ENCODE results near the gene COPE.
A peak's percentile ranks its signal among the peaks of the same experiment; 100 is the strongest.
"Not testable (repeated sequence)": the region's sequence is repeated elsewhere in the genome, so short reads cannot be mapped to it uniquely, and the experiment has no call there.

COPE gene

GRCh38 chr19:18919086-18919899, at the start of gene COPE, which contains the start of gene DDX49:
TSS of gene COPE (minus strand) at chr19:18919387. CDS start at chr19:18919348, 39 bp downstream.
TSS of gene DDX49 (plus strand) at chr19:18919715. CDS start at chr19:18919742, 27 bp downstream.
- peak; percentile 97 for DNase-seq (ENCODE audit: low read depth)

GRCh38 chr19:18967358-18968146, 48.4 kb upstream of the COPE start:
- DNase-seq (ENCODE audit: low read depth) = no peak

DNA sequence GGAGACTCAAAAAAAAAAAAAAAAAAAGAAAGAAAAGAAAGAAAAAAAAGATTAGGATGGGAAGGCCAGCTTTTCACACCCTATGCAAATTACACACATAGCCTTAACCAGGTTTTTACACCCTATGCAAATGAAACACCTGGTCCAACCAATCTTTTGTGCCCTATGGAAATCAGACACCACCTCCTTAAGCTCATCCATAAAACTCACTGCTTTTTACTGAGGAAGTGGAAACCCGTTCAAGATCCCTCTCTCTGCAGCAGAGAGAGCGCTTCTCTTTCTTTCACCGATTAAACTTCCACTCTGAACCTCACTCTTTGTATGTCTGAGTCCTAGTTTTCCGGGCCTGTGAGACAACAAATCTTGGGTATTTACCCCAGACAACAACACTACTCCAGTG, 47.1 kb upstream of the COPE start:
- no peak for DNase-seq (ENCODE audit: low read depth)

DNA sequence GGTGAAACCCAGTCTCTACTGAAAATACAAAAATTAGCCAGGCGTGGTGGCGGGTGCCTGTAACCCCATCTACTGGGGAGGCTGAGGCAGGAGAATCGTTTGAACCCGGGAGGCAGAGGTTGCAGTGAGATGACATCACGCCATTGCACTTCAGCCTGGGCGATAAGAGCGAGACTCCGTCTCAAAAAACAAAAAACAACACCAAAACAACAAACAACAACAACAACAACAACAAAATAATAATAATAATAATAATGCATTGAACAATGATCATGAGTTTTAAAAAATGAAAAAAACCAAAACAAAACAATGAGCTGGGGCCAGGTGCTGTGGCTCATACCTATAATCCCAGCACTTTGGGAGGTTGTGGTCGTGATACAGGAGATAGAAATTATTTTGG, 44.9 kb upstream of the COPE start:
- no peak for DNase-seq (ENCODE audit: low read depth)

DNA sequence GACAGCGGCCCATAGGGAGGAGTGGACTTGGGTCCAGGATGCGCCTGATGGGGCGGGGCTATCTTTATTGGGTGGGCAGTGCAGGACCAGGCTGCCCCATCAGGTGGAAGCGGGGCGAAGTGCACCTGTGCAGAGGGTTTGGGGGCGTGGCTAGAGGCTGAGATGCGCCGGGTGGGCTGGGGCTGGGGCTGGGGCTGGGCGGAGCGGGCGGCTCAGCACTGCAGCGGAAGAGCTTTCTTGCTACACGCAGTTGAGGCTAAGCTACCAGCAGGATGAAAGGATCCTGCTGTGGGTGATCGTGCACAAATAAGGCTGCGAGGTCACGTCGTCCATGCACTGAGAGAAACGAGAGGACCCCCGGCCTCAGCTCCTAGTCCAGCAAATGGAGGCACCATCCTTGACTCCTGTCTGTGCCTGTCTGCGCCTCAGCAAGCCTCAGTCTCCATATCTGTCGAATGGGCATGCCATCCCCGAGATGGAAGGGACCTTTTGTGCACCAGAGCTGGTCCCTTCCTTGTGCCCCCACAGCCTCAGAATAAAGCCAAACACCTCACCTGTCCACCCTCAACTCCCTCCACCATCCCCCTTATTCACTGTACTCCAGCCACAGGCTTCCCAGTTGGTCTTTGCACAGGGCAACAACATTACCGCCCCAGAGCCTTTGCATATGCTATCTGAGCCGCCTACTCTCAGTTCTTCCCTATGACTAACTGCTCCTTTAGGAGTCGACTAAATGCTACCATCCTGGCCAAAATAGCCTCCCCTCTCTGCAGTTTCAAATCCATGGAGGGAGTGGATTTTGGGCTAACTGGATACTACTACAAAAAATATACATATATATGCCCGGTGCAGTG, 42.8 kb upstream of the COPE start:
- no peak for DNase-seq (ENCODE audit: low read depth)

DNA sequence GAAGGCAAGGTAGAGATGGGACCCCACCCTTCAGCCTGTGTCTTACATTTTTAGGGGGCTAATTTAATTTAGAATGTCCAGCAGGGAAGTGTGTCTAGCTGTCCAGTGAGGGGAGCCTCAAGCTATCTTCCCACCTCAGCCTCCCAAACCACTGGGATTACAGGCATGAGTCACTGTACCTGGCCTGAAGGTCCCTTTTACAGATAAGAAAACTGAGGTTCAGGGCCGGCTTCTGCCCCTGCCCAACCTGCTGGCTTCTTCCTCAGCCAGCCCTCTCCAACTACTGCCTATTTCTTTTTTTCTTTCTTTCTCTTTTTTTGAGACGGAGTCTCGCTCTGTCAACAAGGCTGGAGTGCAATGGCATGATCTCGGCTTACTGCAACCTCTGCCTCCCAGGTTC, 41.2 kb upstream of the COPE start:
- DNase-seq (ENCODE audit: low read depth) = no peak

GRCh38 chr19:18955042-18955441, 35.9 kb upstream of the COPE start:
- DNase-seq (ENCODE audit: low read depth) = no peak

GRCh38 chr19:18954094-18954493, 34.9 kb upstream of the COPE start:
- DNase-seq (ENCODE audit: low read depth) = no peak

DNA sequence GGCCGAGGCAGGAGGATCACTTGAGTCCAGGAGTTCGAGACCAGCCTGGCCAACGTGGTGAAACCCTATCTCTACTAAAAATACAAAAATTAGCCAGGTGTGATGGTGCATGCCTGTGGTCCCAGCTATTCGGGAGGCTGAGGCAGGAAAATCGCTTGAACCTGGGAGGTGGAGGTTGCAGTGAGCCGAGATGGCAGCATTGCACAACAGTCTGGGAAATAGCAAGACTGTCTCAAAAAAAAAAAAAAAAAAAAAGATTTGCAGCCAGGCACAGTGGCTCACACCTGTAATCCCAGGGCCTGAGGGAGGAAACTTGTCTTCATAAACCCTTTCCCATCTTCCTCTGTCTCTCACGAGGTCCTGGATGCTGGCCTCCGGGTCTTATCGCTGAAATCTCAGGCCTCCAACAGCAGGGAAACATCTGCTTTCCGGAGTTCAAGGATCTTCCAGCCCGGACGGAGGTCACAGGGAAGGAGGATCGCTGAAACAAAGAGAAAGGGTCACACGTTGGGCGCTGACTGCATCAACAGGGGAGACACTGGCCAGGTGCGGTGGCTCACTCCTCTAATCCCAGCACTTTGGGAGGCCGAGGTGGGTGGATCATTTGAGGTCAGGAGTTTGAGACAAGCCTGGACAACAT, 33.3 kb upstream of the COPE start:
- DNase-seq (ENCODE audit: low read depth) = not testable (repeated sequence)

DNA sequence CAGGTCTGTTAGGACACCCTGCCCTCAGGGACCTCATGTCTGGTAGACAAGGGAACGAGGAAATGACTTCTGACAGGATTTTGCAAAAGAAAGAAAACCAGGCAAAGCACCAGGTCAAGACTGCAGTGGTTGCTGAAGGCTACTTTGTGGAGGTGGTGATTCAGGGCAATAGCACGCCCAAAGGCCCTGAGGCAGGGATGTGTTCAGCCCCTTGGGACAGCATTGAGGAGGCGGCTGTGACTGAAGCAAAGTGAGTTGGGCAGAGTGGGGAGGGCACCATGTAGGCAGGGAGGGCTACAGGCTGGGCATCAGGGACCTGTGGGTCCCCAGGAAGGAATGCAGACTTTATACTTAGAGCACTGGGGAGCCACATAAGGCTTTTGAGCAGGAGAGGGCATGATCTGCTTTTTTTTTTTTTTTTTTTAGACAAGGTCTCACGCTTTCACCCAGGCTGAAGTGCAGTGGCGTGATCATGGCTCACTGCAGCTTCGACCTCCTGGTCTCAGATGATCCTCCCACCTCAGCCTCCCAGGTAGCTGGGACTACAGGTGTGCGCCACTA, 32.6 kb upstream of the COPE start:
- no peak for DNase-seq (ENCODE audit: low read depth)

GRCh38 chr19:18949858-18950257, 30.7 kb upstream of the COPE start:
- no peak for DNase-seq (ENCODE audit: low read depth)

DNA sequence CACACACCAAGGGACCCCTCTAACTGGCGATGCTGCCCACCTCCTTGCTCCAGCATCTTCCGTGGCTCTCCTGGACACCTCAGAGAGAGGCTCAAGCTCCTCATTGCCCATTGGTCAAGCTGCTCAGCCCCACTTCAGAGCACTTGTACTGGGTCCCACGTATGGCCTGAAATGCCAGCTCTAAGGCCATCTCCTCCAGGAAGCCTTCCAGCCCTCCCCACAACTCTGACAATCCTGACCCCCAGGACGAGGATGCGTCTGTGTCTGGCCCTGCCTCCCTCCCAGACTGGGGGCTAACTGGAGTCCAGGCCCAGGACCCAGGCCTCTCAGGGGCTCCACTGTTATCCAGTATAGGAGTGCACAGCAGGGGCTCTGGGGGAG, 29.8 kb upstream of the COPE start:
- no peak for DNase-seq (ENCODE audit: low read depth)

GRCh38 chr19:18948075-18948975, 29.1 kb upstream of the COPE start:
- DNase-seq (ENCODE audit: low read depth) = no peak

GRCh38 chr19:18946918-18947317, 27.7 kb upstream of the COPE start:
- DNase-seq (ENCODE audit: low read depth) = no peak

- no peak for DNase-seq (ENCODE audit: low read depth)
Measured at GRCh38 chr19:18946335-18946734, 27.1 kb upstream of the COPE start.

DNA sequence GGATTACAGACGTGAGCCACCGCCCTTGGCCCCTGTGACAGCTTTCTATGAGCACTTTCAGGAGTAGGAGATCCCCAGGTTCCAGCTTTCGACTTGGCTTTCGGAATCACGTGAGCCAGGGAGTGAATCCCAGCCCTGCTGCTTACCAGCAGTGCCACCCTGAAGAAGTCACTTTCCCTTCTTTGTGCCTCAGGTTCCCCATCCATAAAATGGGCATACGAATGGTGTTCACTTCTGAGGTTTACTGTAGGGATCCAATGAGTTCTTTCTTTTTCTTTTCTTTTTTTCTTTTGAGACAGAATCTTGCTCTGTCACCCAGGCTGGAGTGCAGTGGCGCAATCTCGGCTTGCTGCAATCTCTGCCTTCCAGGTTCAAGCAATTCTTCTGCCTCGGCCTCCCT, 26.1 kb upstream of the COPE start:
- no peak for DNase-seq (ENCODE audit: low read depth)

GRCh38 chr19:18943465-18943864, 24.3 kb upstream of the COPE start:
- no peak for DNase-seq (ENCODE audit: low read depth)

- no peak for DNase-seq (ENCODE audit: low read depth)
Measured at GRCh38 chr19:18942692-18943091, 23.5 kb upstream of the COPE start.

GRCh38 chr19:18941628-18942354, 22.6 kb upstream of the COPE start:
- DNase-seq (ENCODE audit: low read depth) = no peak

All from stimulated activated CD8-positive, alpha-beta memory T cell treated with anti-CD3 and anti-CD28 coated beads, Interleukin-7, amount 100 ng/mL, for 24 hours (primary cell).